GM12801 (cell line): ENCODE data around the gene EDEM1.

Experiments used
- CTCF ChIP-seq: IDR thresholded peaks from one replicate; pipeline ENCODE4 v1.5.1; 2011; ENCODE audit warnings: control low read depth; ENCODE audit not compliant: insufficient read length; ENCODE audit errors: extremely low read depth

The EDEM1 gene

DNA sequence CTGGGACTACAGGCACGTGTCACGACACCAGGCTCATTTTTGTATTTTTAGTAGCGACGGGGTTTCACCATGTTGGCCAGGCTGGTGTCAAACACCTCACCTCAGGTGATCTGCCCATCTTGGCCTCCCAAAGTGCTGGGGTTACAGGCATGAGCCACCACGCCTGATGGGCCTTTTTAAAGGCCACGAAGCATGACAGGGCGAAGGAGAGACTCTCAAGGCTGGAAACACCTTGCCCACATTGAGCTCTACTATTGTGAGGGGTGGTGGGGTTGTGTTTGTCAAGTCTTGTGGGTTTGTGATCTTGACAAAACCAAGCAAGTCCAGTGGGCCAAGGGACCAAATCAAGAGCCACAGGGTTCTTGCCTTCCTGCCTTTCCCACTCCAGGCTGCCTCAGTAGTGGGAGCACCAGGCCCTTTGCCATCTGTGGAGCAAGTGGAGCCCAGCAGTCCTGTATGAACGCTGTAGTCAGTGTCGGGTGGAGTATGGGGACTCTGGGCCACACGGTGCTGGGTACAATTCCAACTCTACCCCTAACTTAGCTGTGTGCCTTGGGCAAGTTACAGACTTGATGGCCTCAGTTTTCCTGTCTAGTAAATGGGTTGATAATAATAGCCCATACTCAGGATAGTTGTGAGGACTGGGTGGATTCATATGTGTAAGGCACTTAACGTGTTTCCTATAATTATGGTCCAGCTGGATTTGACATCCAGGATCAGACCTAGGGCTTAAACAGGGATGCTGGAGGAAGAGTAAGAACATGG lies 33.3 kb downstream of the EDEM1 start:
- TF ChIP-seq CTCF = no peak

- TF ChIP-seq CTCF = no peak
These were observed 34.2 kb downstream of the EDEM1 start for GRCh38 chr3:5221701-5222100.

DNA sequence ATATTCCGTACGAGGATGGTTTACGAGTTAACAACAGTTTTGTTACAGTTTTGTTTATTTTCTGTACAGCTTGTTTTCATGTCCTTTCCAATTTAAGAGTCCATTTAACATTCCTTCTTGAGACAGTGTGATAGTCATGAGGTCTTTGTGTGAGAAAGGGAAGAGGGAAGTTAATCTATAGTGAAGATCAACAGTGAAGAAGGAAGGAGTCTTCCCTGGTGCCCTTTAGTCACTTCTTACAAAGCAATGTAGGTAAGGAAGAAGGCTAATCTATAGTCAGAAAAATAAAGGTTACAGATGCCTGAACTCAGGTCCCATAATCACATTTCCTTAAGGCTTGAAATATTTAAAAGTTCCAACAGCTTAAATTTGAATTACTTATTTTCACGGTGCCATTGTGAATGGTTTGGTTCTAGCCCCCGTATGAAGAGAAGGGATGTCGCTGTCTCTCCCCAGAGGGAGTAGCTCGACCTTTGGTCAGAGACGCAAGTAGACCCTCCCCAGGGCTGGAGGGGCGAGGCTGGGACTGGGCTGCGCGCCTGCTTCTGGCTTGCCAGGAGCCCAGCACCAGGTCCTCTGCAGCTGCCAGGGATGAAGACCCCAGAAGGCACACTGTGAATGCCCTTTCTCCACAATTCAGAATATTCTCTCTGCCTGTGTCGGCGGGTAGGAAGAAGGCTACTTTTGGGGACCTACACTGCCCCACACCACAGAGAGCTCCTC lies 34.9 kb downstream of the EDEM1 start:
- no peak for TF ChIP-seq CTCF

DNA sequence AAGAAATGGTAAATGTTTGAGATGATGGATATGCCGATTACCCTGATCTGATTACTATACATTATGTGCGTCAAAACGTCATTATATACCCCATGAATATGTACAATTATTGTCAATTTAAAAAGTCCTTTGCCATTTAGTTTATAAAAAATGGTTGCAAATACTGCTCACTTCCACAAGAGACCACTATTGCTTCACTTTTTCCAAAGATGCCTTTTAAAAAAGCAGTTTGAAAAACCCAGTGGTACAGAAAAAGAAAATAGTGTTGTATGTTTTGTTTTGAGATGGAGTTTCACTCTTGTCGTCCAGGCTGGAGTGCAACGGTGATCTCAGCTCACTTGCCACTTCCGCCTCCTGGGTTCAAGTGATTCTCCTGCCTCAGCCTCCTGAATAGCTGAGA lies 39.3 kb downstream of the EDEM1 start:
- TF ChIP-seq CTCF = no peak

DNA sequence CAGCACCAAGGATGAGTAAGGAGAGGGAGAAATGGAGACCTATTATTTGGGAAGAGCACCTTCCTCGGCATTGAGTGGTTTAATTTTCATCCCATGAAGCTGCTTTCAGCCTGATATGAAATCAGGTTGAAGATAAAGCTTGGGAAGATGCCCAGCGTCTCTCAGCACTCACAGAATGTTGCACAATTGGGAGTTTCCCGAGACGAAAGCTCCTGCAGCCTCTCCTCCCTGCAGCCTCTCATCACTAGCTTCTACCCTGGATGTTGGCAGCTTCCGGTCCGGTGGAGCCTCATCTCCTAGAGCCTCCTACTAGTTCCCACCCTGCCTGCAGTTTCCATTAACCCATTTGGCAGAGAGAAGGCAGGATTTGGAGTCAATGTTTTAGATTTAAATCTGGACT lies 40.3 kb downstream of the EDEM1 start:
- TF ChIP-seq CTCF = no peak

DNA sequence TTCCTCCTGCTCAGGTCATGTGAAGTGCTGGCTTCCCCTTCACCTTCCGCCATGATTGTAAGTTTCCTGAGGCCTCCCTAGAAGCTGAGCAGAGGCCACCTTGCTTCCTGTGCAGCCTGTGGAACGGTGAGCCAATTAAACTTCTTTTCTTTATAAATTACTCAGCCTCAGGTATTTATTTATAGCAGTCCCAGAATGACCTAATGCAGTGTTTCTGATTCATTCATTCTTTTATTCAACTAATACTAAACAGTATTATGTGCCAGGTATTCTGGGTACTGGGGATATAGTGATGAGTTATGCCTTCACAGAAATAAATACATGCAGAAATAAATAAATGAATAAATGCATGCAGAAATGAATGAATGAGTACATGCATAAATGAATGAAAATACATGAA lies 41.9 kb downstream of the EDEM1 start:
- TF ChIP-seq CTCF = no peak

GRCh38 chr3:5231074-5231473 lies 43.6 kb downstream of the EDEM1 start:
- no peak for TF ChIP-seq CTCF
